Activated T-helper 17 cell treated with anti-CD3 and anti-CD28 coated beads, Interleukin-2, amount 50 U/mL, for 72 hours (primary cell): ENCODE results near the gene ARID3A. TPM values are rescaled to one million over a fixed set of nuclear protein-coding genes. Genes with fewer than 3 reads are reported as not detected.

Source experiments
- total RNA-seq, 2 donors: library from RNA; stranded (reverse); gene quantifications; one replicate each; pipeline ENCODE4 v1.2.3, GENCODE V29; 2022

Gene ARID3A
- total RNA-seq, 2 donors from 2014 or later = 50.3 to 79.3 TPM

Other genes starting within 250 kb of the ARID3A start
- 1 to 10 TPM; 7.0 to 9.1 TPM for gene FSTL3, start 249.6 kb upstream of the ARID3A start, total RNA-seq
- not detected for gene PRSS57, start 230.6 kb upstream of the ARID3A start, total RNA-seq
- under 1 TPM in 1 of 2 donors, not detected in 1; 0.26 TPM for gene PALM, start 217.1 kb upstream of the ARID3A start, total RNA-seq
- gene MISP, start 174.9 kb upstream of the ARID3A start, total RNA-seq = under 1 TPM; 0.45 to 0.50 TPM
- gene PTBP1, start 128.6 kb upstream of the ARID3A start, total RNA-seq = 100 to 1,000 TPM; 405 to 726 TPM
- gene PLPPR3, start 104.1 kb upstream of the ARID3A start, total RNA-seq = not detected
- under 1 TPM in 1 of 2 donors, not detected in 1; 0.19 TPM for gene AZU1, start 98.2 kb upstream of the ARID3A start, total RNA-seq
- gene PRTN3, start 85.0 kb upstream of the ARID3A start, total RNA-seq = not detected
- gene ELANE, start 73.7 kb upstream of the ARID3A start, total RNA-seq = not detected
- gene CFD, start 66.4 kb upstream of the ARID3A start, total RNA-seq = under 1 TPM; 0.40 to 0.89 TPM
- gene MED16, start 32.8 kb upstream of the ARID3A start, total RNA-seq = 10 to 100 TPM; 60.4 to 64.1 TPM
- not detected for gene RNU6-9, start 32.6 kb upstream of the ARID3A start, total RNA-seq
- 10 to 100 TPM; 78.5 to 79.3 TPM for gene R3HDM4, start 12.8 kb upstream of the ARID3A start, total RNA-seq
- 10 to 100 TPM; 17.5 to 53.1 TPM for gene KISS1R, start 8.7 kb upstream of the ARID3A start, total RNA-seq
- 10 to 100 TPM; 43.2 to 94.2 TPM for gene WDR18, start 58.3 kb downstream of the ARID3A start, total RNA-seq
- under 1 TPM in 1 of 2 donors, not detected in 1; 0.21 TPM for gene GRIN3B, start 74.4 kb downstream of the ARID3A start, total RNA-seq
- gene TMEM259, start 95.1 kb downstream of the ARID3A start, total RNA-seq = 100 to 1,000 TPM; 101 to 120 TPM
- gene RNU6-2, start 95.5 kb downstream of the ARID3A start, total RNA-seq = not detected
- gene CNN2, start 100.6 kb downstream of the ARID3A start, total RNA-seq = 100 to 1,000 TPM; 152 to 246 TPM
- gene ABCA7, start 114.1 kb downstream of the ARID3A start, total RNA-seq = 10 to 100 TPM; 21.8 to 31.2 TPM
- 100 to 1,000 TPM; 211 to 310 TPM for gene ARHGAP45, start 141.1 kb downstream of the ARID3A start, total RNA-seq
- 100 to 1,000 TPM; 155 to 248 TPM for gene POLR2E, start 169.3 kb downstream of the ARID3A start, total RNA-seq
- 100 to 1,000 TPM; 110 to 170 TPM for gene GPX4, start 178.0 kb downstream of the ARID3A start, total RNA-seq
- 100 to 1,000 TPM; 119 to 139 TPM for gene SBNO2, start 248.2 kb downstream of the ARID3A start, total RNA-seq